GOT3 (cell line): Measurements from ENCODE around the gene PNPLA5.

Experiments used
- DNase-seq: peaks from one replicate; lab custom pipeline; 2025; ENCODE audit warnings: mixed read lengths; lab: John Stamatoyannopoulos, UW

Gene PNPLA5

GRCh38 chr22:43838571-43839307, 53.1 kb downstream of the PNPLA5 start:
- DNase-seq, result no peak

GRCh38 chr22:43838161-43838560, 53.7 kb downstream of the PNPLA5 start:
- DNase-seq, result no peak

DNA sequence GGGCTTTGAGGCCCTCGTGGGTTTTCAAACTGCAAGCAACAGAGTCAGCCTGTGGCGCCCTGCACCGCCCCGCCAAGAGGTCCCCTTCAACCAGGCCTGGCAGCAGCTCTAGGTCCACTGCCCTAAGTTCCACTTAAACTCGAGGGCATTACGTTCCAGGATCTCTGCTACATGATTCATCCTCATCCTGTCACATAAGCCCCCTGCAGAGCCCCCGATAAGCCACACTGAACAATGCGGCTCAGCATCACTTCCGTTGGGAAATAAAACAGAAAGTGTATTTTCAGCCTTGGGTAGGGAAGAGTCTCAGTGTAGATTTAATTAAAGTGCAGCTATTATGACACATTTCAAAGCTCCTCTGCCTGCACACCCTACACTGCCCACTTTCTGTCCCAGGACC, 54.1 kb downstream of the PNPLA5 start:
- no peak for DNase-seq

GRCh38 chr22:43835736-43836135, 56.1 kb downstream of the PNPLA5 start:
- DNase-seq, result no peak

- DNase-seq, result no peak
Measured at GRCh38 chr22:43835166-43835565, 56.6 kb downstream of the PNPLA5 start.

DNA sequence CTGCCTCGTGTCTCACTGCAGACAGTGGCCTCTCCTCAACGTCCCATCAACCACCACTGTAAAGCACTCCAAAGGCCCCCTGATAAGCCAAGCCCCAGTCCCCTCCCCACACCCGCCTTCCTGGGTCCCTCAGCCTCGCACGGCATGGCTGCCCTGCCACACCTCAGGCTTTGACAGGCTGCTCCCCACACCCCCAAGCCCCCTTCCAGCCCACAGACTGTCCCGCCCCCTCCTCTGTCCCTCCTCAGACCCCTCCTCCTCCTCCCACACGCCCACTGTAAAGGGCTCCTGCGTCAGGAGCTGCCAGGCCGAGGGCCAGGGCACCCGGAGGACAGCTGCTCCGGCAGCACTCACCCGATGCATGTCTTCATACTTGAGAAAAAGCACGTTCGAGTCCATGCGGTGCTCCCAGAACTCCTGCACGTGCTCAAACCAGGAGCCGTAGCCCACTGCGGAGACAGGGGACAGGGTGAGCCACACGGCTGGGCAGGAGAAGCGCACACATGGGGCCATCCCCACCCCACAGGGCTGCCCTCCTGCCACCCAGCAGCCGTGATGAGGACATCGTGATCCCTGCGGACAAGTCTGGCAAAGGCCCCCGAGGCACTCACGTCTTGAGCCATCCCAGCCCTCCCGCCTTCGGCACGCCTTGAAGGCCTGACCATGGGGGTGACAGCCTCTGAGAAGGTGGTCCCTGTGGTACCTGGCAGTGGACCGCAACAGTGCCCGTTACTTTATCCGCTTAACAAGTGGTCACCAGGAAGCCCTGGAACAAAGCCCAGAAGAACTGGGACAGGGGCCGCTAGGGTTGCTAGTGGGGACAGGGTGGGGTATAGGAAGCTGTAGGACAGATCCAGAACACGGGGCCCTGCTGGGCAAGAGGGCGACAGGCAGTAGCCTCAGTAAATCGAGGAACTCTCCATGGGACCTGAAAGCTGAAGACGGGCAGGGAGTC, 58.2 kb downstream of the PNPLA5 start:
- DNase-seq, result no peak

GRCh38 chr22:43832393-43833265, 59.2 kb downstream of the PNPLA5 start:
- no peak for DNase-seq

- no peak for DNase-seq
Measured at GRCh38 chr22:43831561-43832392, 60.0 kb downstream of the PNPLA5 start.

- DNase-seq, result no peak
Measured at GRCh38 chr22:43830931-43831560, 60.8 kb downstream of the PNPLA5 start.

DNA sequence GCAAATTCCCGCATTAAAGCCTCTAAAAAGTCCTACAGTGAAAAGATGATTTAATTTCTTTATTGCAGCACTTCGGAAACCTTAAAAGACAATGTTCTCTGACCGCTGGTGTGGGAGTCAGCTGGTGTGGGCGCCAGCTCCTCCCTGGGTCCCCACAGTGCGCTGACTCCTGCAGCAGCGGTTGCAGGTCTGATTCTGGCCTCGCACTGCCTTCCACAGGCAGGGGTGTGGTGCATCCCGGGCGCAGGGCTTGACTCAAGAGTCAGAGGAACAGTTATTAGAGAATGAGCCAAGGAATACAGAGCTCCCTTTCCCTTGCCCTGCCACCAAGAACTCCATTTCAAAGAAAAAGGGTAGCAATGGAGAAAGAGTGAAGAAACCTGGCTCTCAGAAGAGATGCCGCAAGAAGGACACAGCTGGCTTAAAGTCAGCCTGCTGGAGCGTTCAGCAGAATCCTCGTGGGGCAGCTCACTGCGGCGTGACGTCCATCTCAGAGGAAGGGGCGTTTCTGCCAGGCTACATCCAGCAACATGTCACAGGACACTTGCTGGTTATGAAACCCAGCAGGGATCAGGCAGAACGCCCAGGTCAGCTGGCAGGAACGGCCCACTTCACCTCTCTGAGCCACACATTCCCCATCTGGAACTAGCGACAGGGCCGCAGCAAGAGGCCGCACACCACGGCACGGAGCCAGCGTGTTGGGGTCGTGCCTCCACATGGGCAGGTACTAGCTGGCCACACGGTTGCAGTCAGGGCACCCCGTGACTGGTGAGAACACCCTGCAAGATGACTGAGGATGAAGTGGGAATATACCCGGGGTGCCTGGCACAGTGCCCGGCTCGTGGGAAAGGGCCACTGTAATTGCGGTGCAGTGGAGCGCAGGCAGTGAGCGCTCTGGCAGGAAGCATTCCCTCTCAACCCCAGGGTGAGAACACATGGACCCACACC, 61.6 kb downstream of the PNPLA5 start:
- no peak for DNase-seq
